HG02870 (cell line): ENCODE results near the gene LEFTY1.

ENCODE experiments used
- ATAC-seq: cut with Tn5 transposase; IDR thresholded peaks from one replicate; pipeline ENCODE4 v1.9.1; 2021; ENCODE audit warnings: mild to moderate bottlenecking, moderate library complexity; ENCODE audit not compliant: unreplicated experiment

Gene LEFTY1

GRCh38 chr1:225917101-225917500 is 28.2 kb upstream of the LEFTY1 start:
- no peak for ATAC-seq

- no peak for ATAC-seq
Measured at GRCh38 chr1:225915538-225915991, 26.6 kb upstream of the LEFTY1 start.

- no peak for ATAC-seq
Measured at GRCh38 chr1:225914947-225915346, 26.0 kb upstream of the LEFTY1 start.

GRCh38 chr1:225914391-225914790 is 25.4 kb upstream of the LEFTY1 start:
- ATAC-seq: no peak

- no peak for ATAC-seq
Measured at GRCh38 chr1:225911191-225912130, 22.5 kb upstream of the LEFTY1 start.

- ATAC-seq: no peak
Measured at GRCh38 chr1:225909477-225909876, 20.5 kb upstream of the LEFTY1 start.

- ATAC-seq: no peak
Measured at GRCh38 chr1:225908773-225909172, 19.8 kb upstream of the LEFTY1 start.

GRCh38 chr1:225908013-225908640 is 19.2 kb upstream of the LEFTY1 start:
- no peak for ATAC-seq

- ATAC-seq: no peak
Measured at GRCh38 chr1:225907341-225907740, 18.4 kb upstream of the LEFTY1 start.

GRCh38 chr1:225906467-225906866 is 17.5 kb upstream of the LEFTY1 start:
- ATAC-seq: no peak

GRCh38 chr1:225903623-225904022 is 14.7 kb upstream of the LEFTY1 start:
- ATAC-seq: no peak

GRCh38 chr1:225899044-225899925 is 10.3 kb upstream of the LEFTY1 start:
- no peak for ATAC-seq

GRCh38 chr1:225897595-225898514 is 8.9 kb upstream of the LEFTY1 start:
- ATAC-seq: no peak

- ATAC-seq: peak; percentile 100
Measured at GRCh38 chr1:225896937-225897549, 8.1 kb upstream of the LEFTY1 start.

GRCh38 chr1:225896494-225896893 is 7.5 kb upstream of the LEFTY1 start:
- no peak for ATAC-seq

GRCh38 chr1:225892307-225892706 is 3.4 kb upstream of the LEFTY1 start:
- ATAC-seq: no peak

- ATAC-seq: no peak
Measured at GRCh38 chr1:225891229-225891972, 2.5 kb upstream of the LEFTY1 start.

GRCh38 chr1:225890346-225891228 is 1.6 kb upstream of the LEFTY1 start:
- no peak for ATAC-seq
